DOHH2 (cell line): ENCODE measurements around the gene ZNF469.

Experiments used
- H3F3A ChIP-seq: fragments of 200-600 bp; sonication (generic), shearing (Covaris generic); 2 replicates; pipeline ENCODE4 v1.6.0; 2016; ENCODE audit warnings: antibody characterized with exemption, mild to moderate bottlenecking; ENCODE audit not compliant: control insufficient read depth, insufficient read depth
- H3K27ac ChIP-seq: fragments of 200-600 bp; sonication (generic); 2 replicates; pipeline ENCODE4 v1.5.1; 2014; ENCODE audit warnings: low read depth, mild to moderate bottlenecking, low read length, moderate library complexity
- H3K27me3 ChIP-seq: fragments of 200-600 bp; sonication (generic); 2 replicates; pipeline ENCODE4 v1.6.1; 2014; ENCODE audit warnings: mild to moderate bottlenecking, low read length, mixed read lengths; ENCODE audit not compliant: control insufficient read depth
- H3K36me3 ChIP-seq: fragments of 200-600 bp; sonication (generic); 2 replicates; pipeline ENCODE4 v1.6.1; 2014; ENCODE audit warnings: mild to moderate bottlenecking, low read length, moderate library complexity, mixed read lengths; ENCODE audit not compliant: control insufficient read depth
- H3K4me1 ChIP-seq: fragments of 200-600 bp; sonication (generic); 2 replicates; pipeline ENCODE4 v1.6.1; 2014; ENCODE audit warnings: mild to moderate bottlenecking, low read length, mixed read lengths; ENCODE audit not compliant: control insufficient read depth
- H3K4me2 ChIP-seq: fragments of 200-600 bp; sonication (generic); 2 replicates; pipeline ENCODE4 v1.6.0; 2014; ENCODE audit warnings: mild to moderate bottlenecking, low read length, moderate library complexity
- H3K4me3 ChIP-seq: fragments of 200-600 bp; sonication (generic); 2 replicates; pipeline ENCODE4 v1.5.1; 2014; ENCODE audit warnings: mild to moderate bottlenecking, low read length, mixed read lengths
- H3K79me2 ChIP-seq: fragments of 200-600 bp; sonication (generic); 2 replicates; pipeline ENCODE4 v1.6.1; 2014; ENCODE audit warnings: mild to moderate bottlenecking, low read length, mixed read lengths; ENCODE audit not compliant: control insufficient read depth
- H3K9me2 ChIP-seq: fragments of 200-600 bp; sonication (generic); replicated peaks from 2 replicates; pipeline ENCODE4 v1.6.1; 2014; ENCODE audit warnings: mild to moderate bottlenecking, low read length, mixed read lengths; ENCODE audit not compliant: control insufficient read depth
- H3K9me3 ChIP-seq: fragments of 200-600 bp; sonication (generic); 2 replicates; pipeline ENCODE4 v1.6.1; 2014; ENCODE audit warnings: antibody characterized with exemption, low read length, mixed read lengths; ENCODE audit not compliant: control insufficient read depth, insufficient read depth
- H4K20me1 ChIP-seq: fragments of 200-600 bp; sonication (generic); 2 replicates; pipeline ENCODE4 v1.6.0; 2014; ENCODE audit warnings: low read depth, mild to moderate bottlenecking, antibody characterized with exemption, low read length, moderate library complexity; ENCODE audit not compliant: control insufficient read depth, insufficient read depth
- TF ChIP-seq, protein P1 (sequence below): fragments of 200-600 bp; sonication (generic); IDR thresholded peaks from one replicate; pipeline ENCODE4 v1.5.1; 2014; ENCODE audit warnings: antibody characterized with exemption, mild to moderate bottlenecking, low read depth, low read length; ENCODE audit not compliant: poor library complexity, severe bottlenecking

ZNF469 gene

DNA sequence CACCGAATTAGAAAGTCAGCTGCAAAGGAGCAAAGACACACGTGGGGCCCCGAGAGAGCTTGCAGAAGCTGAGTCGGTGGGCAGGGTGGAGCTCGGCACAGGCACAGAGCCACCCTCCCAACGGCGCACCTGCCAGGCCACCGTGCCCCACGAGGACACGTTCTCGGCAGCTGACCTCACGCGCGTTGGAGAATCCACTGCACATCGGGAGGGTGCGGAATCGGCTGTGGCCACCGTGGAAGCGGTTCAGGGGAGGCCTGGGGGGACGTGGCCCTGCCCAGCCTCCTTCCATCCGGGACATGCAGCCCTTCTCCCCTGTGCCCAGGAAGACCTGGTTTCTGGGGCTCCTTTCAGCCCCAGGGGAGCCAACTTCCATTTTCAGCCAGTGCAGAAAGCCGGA, 49.4 kb downstream of the ZNF469 start:
- Histone ChIP-seq H3K79me2 (no peaks in the 10 kb centered on the region), H4K20me1 (no peaks in the 10 kb centered on the region), H3K9me3 (no peaks in the 10 kb centered on the region), H3K4me1 (peaks cover 6% of the 10 kb centered on the region), H3K4me3 (no peak overlapping the region), H3K9me2 (no peaks in the 10 kb centered on the region), H3K27ac (no peak overlapping the region), H3K27me3 (no peaks in the 10 kb centered on the region), H3K36me3 (no peaks in the 10 kb centered on the region), H3F3A (no peaks in the 10 kb centered on the region), H3K4me2 (no peak overlapping the region)
- TF ChIP-seq, protein P1, sequence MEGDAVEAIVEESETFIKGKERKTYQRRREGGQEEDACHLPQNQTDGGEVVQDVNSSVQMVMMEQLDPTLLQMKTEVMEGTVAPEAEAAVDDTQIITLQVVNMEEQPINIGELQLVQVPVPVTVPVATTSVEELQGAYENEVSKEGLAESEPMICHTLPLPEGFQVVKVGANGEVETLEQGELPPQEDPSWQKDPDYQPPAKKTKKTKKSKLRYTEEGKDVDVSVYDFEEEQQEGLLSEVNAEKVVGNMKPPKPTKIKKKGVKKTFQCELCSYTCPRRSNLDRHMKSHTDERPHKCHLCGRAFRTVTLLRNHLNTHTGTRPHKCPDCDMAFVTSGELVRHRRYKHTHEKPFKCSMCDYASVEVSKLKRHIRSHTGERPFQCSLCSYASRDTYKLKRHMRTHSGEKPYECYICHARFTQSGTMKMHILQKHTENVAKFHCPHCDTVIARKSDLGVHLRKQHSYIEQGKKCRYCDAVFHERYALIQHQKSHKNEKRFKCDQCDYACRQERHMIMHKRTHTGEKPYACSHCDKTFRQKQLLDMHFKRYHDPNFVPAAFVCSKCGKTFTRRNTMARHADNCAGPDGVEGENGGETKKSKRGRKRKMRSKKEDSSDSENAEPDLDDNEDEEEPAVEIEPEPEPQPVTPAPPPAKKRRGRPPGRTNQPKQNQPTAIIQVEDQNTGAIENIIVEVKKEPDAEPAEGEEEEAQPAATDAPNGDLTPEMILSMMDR = no peak
